ENCODE data around the gene VSTM2B. TPM values are rescaled to one million over a fixed set of nuclear protein-coding genes. Genes with fewer than 3 reads are reported as not detected.

Gene VSTM2B
- total and polyA plus RNA-seq, 2 of the 13 experiments (the other 11 are each of a cell fraction or from before 2014, with no cell fraction given) = not detected

DNA sequence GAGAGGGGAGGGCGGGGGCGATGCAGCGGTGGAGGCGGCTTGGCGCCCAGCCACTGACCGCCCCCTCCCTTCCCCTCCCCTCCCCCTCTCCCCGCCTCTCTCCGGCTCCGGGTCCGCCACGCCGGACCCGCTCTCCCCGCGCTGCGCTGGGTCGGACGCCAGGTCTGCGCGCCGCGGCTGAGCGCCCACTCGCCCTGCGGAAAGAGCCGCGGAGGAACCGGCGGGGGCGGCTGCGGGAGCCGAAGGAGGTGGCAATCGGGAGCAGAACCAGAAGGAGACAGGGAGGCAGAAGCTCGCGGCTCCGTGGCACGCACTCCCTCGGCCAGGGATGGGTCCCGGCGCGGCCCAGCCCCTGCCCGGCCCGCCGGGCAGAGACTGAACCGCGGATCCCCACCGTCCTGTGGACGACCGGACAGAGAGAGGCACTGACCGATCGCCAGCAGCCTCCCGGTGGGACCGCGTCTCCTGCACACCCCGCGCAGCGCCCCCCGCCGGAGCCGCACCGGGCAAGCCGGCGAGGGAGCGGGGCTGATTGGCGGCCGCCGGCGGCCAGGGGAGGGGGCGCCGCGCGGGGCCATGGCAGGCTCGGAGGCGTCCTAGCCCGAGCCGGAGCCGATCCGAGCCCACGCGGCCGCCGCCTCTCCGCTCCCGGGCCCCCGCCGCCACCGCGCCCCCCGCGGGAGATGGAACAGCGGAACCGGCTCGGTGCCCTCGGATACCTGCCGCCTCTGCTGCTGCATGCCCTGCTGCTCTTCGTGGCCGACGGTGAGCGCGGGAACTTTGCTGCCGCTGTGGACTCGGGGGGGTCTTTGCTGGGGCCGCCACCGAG lies at the start of gene VSTM2B (continued):
- TF ChIP-seq GLI4 (CRISPR knock-in tag; IDR thresholded peaks at IDR 0.05; ENCODE audit: borderline replicate concordance) (no peak), ZNF205 (CRISPR knock-in tag; IDR thresholded peaks at IDR 0.05) (no peak), ZNF563 (CRISPR knock-in tag; IDR thresholded peaks at IDR 0.05) (no peak)

DNA sequence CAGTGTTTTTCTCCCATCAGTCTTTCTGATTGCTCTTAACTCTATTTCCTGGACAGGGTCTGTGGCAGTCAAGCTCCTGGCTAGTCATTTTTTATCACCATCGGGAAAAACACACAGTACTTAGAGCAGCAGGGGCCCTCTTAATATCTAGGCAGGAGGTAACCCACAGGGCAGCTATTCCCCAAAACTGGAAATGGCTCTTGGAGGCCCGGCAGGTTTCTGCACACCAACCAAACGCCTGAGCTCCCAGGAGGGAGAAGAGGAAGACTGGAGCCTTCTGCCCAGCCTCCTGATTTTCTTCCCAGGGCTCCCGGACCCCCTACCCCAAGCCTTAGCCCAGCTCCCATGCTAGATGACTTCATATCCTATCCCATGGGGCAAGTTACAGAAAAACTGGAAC lies 49.3 kb upstream of the VSTM2B start:
- BruUV-seq (replicated peaks) = no TSS peak
- Histone ChIP-seq H3K9me3 (ENCODE audit: low read length) (no peaks in the 10 kb centered on the region), H3K4me1 (ENCODE audit: insufficient read depth, low read length) (no peaks in the 10 kb centered on the region), H4K20me1 (ENCODE audit: insufficient read depth, low read length) (no peaks in the 10 kb centered on the region), H3K27ac (ENCODE audit: extremely low read length, insufficient read depth, low read length) (no peak overlapping the region), H3K27me3 (ENCODE audit: control insufficient read depth in 1 of 2, insufficient read depth in 2 of 2, low read length in 2 of 2) (peaks cover 0 to 2% of the 10 kb centered on the region in 2 experiments; a peak in 2 of 5 replicates), H3K36me3 (replicated peaks in 1 of 2; ENCODE audit: control insufficient read depth in 1 of 2, insufficient read depth in 2 of 2, low read length in 2 of 2) (no peaks in the 10 kb centered on the region), H3K4me3 (replicated peaks in 1 of 3; ENCODE audit: insufficient read depth in 1 of 3, low read depth in 2 of 3, low read length in 3 of 3) (no peak overlapping the region), H2AFZ (ENCODE audit: low read length) (no peak overlapping the region), H3K79me2 (ENCODE audit: insufficient read depth, low read length) (no peaks in the 10 kb centered on the region), H3K4me2 (ENCODE audit: low read depth, low read length) (no peak overlapping the region), H3K9ac (ENCODE audit: insufficient read depth, low read depth, low read length) (no peak overlapping the region)
- 0% methylated on average over 2 of the region's 4 CpGs for WGBS (ENCODE audit: low lambda C conversion rate)
- DNase-seq (ENCODE audit: low spot score) = no peak
- in situ Hi-C loops (cut with HindIII; ENCODE audit: extremely low pct_ligation_motif_present, low pct_unique_long_range_greater_than_20kb) (no loop called here), intact Hi-C loops (cut with micrococcal nuclease; ENCODE audit: unreplicated experiment) (no loop called here)
- ChIA-PET CTCF (ENCODE audit: low intra/inter-chr PET ratio, low total read pairs) (no interaction called here), POLR2A (no interaction called here)
- ATAC-seq = no peak
- FAIRE-seq = no peak
- TF ChIP-seq, protein P1, sequence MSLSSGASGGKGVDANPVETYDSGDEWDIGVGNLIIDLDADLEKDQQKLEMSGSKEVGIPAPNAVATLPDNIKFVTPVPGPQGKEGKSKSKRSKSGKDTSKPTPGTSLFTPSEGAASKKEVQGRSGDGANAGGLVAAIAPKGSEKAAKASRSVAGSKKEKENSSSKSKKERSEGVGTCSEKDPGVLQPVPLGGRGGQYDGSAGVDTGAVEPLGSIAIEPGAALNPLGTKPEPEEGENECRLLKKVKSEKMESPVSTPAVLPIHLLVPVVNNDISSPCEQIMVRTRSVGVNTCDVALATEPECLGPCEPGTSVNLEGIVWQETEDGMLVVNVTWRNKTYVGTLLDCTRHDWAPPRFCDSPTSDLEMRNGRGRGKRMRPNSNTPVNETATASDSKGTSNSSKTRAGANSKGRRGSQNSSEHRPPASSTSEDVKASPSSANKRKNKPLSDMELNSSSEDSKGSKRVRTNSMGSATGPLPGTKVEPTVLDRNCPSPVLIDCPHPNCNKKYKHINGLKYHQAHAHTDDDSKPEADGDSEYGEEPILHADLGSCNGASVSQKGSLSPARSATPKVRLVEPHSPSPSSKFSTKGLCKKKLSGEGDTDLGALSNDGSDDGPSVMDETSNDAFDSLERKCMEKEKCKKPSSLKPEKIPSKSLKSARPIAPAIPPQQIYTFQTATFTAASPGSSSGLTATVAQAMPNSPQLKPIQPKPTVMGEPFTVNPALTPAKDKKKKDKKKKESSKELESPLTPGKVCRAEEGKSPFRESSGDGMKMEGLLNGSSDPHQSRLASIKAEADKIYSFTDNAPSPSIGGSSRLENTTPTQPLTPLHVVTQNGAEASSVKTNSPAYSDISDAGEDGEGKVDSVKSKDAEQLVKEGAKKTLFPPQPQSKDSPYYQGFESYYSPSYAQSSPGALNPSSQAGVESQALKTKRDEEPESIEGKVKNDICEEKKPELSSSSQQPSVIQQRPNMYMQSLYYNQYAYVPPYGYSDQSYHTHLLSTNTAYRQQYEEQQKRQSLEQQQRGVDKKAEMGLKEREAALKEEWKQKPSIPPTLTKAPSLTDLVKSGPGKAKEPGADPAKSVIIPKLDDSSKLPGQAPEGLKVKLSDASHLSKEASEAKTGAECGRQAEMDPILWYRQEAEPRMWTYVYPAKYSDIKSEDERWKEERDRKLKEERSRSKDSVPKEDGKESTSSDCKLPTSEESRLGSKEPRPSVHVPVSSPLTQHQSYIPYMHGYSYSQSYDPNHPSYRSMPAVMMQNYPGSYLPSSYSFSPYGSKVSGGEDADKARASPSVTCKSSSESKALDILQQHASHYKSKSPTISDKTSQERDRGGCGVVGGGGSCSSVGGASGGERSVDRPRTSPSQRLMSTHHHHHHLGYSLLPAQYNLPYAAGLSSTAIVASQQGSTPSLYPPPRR (CRISPR knock-in tag; IDR thresholded peaks at IDR 0.05; ENCODE audit: borderline replicate concordance) = no peak
- no peak for TF ChIP-seq ELF1 (CRISPR knock-in tag; IDR thresholded peaks at IDR 0.05)
- TF ChIP-seq TBL1XR1 (IDR thresholded peaks at IDR 0.05; ENCODE audit: borderline replicate concordance, low read length, partially characterized antibody) = no peak
- TF ChIP-seq NRL (CRISPR knock-in tag; IDR thresholded peaks at IDR 0.05; ENCODE audit: borderline replicate concordance) = no peak
- TF ChIP-seq SMYD3 (CRISPR knock-in tag; IDR thresholded peaks at IDR 0.05) = no peak
- TF ChIP-seq ZFP37 (CRISPR knock-in tag; IDR thresholded peaks at IDR 0.05; ENCODE audit: borderline replicate concordance) = no peak
- no peak for TF ChIP-seq IKZF1 (IDR thresholded peaks at IDR 0.05)
- TF ChIP-seq, protein P2, sequence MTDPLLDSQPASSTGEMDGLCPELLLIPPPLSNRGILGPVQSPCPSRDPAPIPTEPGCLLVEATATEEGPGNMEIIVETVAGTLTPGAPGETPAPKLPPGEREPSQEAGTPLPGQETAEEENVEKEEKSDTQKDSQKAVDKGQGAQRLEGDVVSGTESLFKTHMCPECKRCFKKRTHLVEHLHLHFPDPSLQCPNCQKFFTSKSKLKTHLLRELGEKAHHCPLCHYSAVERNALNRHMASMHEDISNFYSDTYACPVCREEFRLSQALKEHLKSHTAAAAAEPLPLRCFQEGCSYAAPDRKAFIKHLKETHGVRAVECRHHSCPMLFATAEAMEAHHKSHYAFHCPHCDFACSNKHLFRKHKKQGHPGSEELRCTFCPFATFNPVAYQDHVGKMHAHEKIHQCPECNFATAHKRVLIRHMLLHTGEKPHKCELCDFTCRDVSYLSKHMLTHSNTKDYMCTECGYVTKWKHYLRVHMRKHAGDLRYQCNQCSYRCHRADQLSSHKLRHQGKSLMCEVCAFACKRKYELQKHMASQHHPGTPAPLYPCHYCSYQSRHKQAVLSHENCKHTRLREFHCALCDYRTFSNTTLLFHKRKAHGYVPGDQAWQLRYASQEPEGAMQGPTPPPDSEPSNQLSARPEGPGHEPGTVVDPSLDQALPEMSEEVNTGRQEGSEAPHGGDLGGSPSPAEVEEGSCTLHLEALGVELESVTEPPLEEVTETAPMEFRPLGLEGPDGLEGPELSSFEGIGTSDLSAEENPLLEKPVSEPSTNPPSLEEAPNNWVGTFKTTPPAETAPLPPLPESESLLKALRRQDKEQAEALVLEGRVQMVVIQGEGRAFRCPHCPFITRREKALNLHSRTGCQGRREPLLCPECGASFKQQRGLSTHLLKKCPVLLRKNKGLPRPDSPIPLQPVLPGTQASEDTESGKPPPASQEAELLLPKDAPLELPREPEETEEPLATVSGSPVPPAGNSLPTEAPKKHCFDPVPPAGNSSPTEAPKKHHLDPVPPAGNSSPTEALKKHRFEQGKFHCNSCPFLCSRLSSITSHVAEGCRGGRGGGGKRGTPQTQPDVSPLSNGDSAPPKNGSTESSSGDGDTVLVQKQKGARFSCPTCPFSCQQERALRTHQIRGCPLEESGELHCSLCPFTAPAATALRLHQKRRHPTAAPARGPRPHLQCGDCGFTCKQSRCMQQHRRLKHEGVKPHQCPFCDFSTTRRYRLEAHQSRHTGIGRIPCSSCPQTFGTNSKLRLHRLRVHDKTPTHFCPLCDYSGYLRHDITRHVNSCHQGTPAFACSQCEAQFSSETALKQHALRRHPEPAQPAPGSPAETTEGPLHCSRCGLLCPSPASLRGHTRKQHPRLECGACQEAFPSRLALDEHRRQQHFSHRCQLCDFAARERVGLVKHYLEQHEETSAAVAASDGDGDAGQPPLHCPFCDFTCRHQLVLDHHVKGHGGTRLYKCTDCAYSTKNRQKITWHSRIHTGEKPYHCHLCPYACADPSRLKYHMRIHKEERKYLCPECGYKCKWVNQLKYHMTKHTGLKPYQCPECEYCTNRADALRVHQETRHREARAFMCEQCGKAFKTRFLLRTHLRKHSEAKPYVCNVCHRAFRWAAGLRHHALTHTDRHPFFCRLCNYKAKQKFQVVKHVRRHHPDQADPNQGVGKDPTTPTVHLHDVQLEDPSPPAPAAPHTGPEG (CRISPR knock-in tag; IDR thresholded peaks at IDR 0.05) = no peak
- no peak for TF ChIP-seq SIX4 (CRISPR knock-in tag; IDR thresholded peaks at IDR 0.05)
